22Rv1 (cell line): ENCODE results near the gene FIZ1.

Experiments
- H3K27ac ChIP-seq: fragments of 450-650 bp; 2 replicates; pipeline ENCODE4 v1.5.1; 2017
- CTCF ChIP-seq: fragments of 450-650 bp; IDR thresholded peaks from 2 replicates; pipeline ENCODE4 v1.5.1; 2017; ENCODE audit warnings: mild to moderate bottlenecking
- ZFX ChIP-seq: fragments of 450-650 bp; IDR thresholded peaks from 2 replicates; pipeline ENCODE4 v1.6.1; 2017; ENCODE audit warnings: antibody characterized with exemption, borderline replicate concordance

Gene FIZ1

GRCh38 chr19:55640043-55640576 lies 40.8 kb upstream of the FIZ1 start:
- peak overlapping the region; percentile 97 for H3K27ac ChIP-seq
- TF ChIP-seq ZFX (no peak), CTCF (peak; percentile 65)

- H3K27ac ChIP-seq = peak overlapping the region; percentile 97
- TF ChIP-seq CTCF = peak; percentile 63
- no peak for TF ChIP-seq ZFX
These were observed 39.6 kb upstream of the FIZ1 start for GRCh38 chr19:55638864-55639359.

GRCh38 chr19:55637534-55637933 lies 38.2 kb upstream of the FIZ1 start:
- 0 out of 2 replicates have a peak overlapping the region, but pooled peaks have one; percentile 13 for H3K27ac ChIP-seq
- no peak for TF ChIP-seq CTCF
- no peak for TF ChIP-seq ZFX

- TF ChIP-seq ZFX (no peak), CTCF (no peak)
- H3K27ac ChIP-seq = no peak overlapping the region
These were observed 37.4 kb upstream of the FIZ1 start for GRCh38 chr19:55636723-55637122.

GRCh38 chr19:55635856-55636440 lies 36.6 kb upstream of the FIZ1 start:
- TF ChIP-seq CTCF = no peak
- TF ChIP-seq ZFX = no peak
- no peak overlapping the region for H3K27ac ChIP-seq

- H3K27ac ChIP-seq = peak overlapping the region; percentile 69
- no peak for TF ChIP-seq CTCF
- no peak for TF ChIP-seq ZFX
These were observed 36.0 kb upstream of the FIZ1 start for GRCh38 chr19:55635334-55635717.

- peak overlapping the region; percentile 69; the same call in 1 of the 2 replicates for H3K27ac ChIP-seq
- TF ChIP-seq ZFX = no peak
- no peak for TF ChIP-seq CTCF
These were observed 34.5 kb upstream of the FIZ1 start for GRCh38 chr19:55633861-55634260.
